Left renal pelvis (tissue), 4 donors: ENCODE data around the gene SRSF4. TPM values are rescaled to one million over a fixed set of nuclear protein-coding genes. Genes with fewer than 3 reads are reported as not detected.
A peak's percentile ranks its signal among the peaks of the same experiment; 100 is the strongest.
"Not testable (repeated sequence)": the region's sequence is repeated elsewhere in the genome, so short reads cannot be mapped to it uniquely, and the experiment has no call there.

Experiments used
- DNase-seq, 4 donors: peaks; one replicate each; pipeline ENCODE4 v3.0.0-alpha.2; 2013; ENCODE audit warnings: low read depth in 4 of 4, low spot score in 3 of 4
- polyA plus RNA-seq, 4 donors: library from polyadenylated mRNA; unstranded; fragments of 120-200 nt; gene quantifications; one replicate each; pipeline ENCODE4 v1.2.1, GENCODE V29; 2013; ENCODE audit not compliant: insufficient read length in 4 of 4

SRSF4 gene
- polyA plus RNA-seq, 4 donors, result 93.5 to 135 (median 115) TPM

DNA sequence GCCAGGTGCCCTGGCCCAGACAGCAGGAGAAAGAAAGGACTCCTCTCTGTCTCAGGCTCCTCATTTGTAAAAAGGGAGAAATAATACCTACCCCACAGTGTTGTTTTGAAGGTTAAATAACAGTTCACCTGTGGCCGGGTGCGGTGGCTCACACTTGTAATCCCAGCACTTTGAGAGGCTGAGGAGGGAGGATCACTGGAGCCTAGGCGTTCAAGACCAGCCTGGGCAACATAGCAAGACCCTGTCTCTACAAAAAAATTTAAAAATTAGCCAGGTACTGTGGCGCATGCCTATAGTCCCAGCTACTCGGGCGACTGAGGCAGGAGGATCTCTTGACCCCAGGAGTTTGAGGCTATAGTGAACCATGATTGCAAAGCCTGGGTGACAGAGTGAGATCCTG is 55.5 kb downstream of the SRSF4 start:
- no peak for DNase-seq

GRCh38 chr1:29125788-29126187 is 55.9 kb downstream of the SRSF4 start:
- DNase-seq, result no peak

GRCh38 chr1:29125237-29125641 is 56.5 kb downstream of the SRSF4 start:
- DNase-seq, result no peak

GRCh38 chr1:29124366-29125236 is 57.1 kb downstream of the SRSF4 start:
- DNase-seq, result peak in 3 of 4 donors; percentile 79 to 84 (median 80)

DNA sequence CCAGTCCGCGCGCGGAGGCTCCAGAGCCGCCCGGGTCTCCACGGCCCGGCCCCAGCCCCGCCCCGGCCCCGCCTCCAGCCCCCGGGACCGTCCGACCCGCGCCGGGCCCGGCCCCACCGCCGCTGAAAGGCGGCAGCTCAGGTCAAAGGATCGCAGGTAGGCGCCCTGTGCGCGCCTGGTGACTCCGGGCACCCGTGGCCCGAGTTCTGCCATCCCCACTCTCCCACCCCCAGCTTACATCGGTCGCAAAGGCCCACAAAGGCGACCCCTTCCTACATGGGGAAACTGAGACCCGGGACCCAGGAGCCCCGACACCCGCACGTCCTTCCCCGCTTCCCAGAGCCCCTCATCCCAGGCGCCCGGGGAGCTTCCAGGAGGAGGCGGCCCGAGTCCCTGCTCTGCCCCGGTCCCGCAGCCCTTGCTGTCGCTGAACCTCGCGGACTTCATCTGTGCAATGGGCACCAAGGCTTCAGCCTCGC is 57.8 kb downstream of the SRSF4 start, which contains the start of gene TMEM200B:
Gene TMEM200B (minus strand): TSS at position 17 of the 479 bp plus-strand sequence. CDS start 2,075 bp downstream, outside the sequence.
- peak in 1 of 4 donors; percentile 12 for DNase-seq

GRCh38 chr1:29123053-29123886 is 58.4 kb downstream of the SRSF4 start:
- peak in 1 of 4 donors; percentile 14 for DNase-seq

GRCh38 chr1:29122682-29123052 is 59.0 kb downstream of the SRSF4 start:
- DNase-seq, result peak in 1 of 4 donors; percentile 8

GRCh38 chr1:29121936-29122681 is 59.6 kb downstream of the SRSF4 start:
- peak in 1 of 4 donors; percentile 37 for DNase-seq

DNA sequence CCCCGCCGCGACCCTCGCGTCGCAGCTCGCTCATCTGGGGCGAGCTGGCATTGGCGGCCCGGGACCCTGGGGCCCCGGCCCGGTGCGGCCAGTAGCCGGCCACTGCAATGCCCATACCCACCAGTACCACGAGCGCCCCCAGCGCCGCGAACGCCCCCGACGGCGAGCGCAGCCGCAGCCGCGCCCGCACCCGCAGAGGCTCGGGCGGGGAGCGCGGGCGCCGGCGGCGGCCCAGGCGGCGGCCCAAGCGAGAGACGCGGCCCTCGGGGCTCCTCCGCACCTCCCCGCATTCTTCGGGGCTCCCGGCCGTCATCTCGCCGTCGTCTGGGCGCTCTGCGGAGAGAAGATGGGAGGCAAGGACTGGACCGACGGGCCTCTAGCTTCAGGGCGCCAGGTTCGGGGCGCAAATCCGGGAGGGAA is 60.2 kb downstream of the SRSF4 start:
- no peak for DNase-seq

- DNase-seq, result no peak
Measured at GRCh38 chr1:29120947-29121485, 60.7 kb downstream of the SRSF4 start.

- no peak for DNase-seq
Measured at GRCh38 chr1:29120367-29120766, 61.3 kb downstream of the SRSF4 start.

GRCh38 chr1:29119121-29119929 is 62.4 kb downstream of the SRSF4 start:
- DNase-seq, result no peak

DNA sequence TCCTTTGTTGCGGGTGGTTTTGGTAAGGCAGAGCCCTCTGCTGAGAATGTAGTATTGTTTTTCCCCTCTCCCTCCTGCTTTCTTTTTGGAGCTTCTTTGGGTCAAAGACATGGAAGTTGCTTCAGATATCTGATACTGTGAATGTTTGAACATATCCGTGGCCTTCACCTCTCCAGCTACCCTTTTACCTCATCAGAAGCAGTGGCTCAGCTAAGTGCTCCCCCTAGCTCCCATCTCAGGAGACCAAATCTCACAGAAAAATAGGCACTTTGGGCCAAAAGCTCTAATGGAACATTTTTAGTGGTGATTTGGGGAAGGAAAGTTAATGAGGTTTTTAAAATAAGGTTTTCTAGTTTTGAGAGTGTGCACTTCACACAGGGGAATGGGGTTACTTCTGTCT is 64.3 kb downstream of the SRSF4 start:
- DNase-seq, result no peak

DNA sequence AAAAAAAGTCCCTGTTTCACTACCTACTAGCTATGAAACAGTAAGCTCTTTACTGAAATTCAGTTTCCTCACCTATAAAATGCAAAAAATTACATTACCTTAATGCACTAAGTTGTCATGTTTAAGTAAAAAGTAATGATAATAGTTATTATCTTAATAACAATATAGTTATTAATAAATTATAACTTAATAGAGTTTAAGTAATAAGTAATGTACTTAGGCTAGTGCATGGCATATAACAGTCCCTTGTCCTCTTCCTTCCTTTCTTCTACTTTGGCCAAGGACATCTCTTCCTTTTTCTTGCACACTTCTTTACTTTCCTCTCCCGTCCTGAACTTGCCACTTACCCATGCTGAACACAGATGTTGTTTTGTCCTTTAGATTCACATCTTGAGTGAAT is 67.0 kb downstream of the SRSF4 start:
- no peak for DNase-seq

GRCh38 chr1:29113413-29114117 is 68.1 kb downstream of the SRSF4 start:
- DNase-seq, result no peak

- DNase-seq, result no peak
Measured at GRCh38 chr1:29112705-29113412, 68.8 kb downstream of the SRSF4 start.

DNA sequence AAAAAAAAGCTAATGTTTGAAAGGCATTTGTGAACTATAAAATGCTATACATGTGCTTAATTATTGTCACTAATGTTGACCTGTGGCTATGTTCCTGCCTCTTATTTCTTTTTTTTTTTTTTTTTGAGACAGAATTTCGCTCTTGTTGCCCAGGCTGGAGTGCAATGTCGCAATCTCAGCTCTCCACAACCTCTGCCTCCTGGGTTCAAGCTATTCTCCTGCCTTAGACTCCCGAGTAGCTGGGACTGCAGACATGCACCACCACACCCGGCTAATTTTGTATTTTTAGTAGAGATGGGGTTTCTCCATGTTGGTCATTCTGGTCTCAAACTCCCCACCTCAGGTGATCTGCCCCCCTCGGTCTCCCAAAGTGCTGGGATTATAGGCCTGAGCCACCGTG is 73.7 kb downstream of the SRSF4 start:
- DNase-seq, result not testable (repeated sequence)

GRCh38 chr1:29105822-29106221 is 75.9 kb downstream of the SRSF4 start:
- no peak for DNase-seq
